PFSK-1 (cell line): ENCODE data around the gene SAFB.

ENCODE experiments used
- POLR2AphosphoS5 ChIP-seq: IDR thresholded peaks from 2 replicates; pipeline ENCODE4 v1.6.1; 2012; ENCODE audit warnings: low read depth, mild to moderate bottlenecking, control low read depth, low read length, moderate library complexity
- SIN3A ChIP-seq: IDR thresholded peaks from 2 replicates; pipeline ENCODE4 v1.6.1; 2012; ENCODE audit warnings: mild to moderate bottlenecking, low read length, moderate library complexity, borderline replicate concordance; ENCODE audit not compliant: insufficient read depth
- TAF1 ChIP-seq: IDR thresholded peaks from 2 replicates; pipeline ENCODE4 v1.6.1; 2012; ENCODE audit warnings: low read length, control low read depth, borderline replicate concordance; ENCODE audit not compliant: insufficient read depth

DNA sequence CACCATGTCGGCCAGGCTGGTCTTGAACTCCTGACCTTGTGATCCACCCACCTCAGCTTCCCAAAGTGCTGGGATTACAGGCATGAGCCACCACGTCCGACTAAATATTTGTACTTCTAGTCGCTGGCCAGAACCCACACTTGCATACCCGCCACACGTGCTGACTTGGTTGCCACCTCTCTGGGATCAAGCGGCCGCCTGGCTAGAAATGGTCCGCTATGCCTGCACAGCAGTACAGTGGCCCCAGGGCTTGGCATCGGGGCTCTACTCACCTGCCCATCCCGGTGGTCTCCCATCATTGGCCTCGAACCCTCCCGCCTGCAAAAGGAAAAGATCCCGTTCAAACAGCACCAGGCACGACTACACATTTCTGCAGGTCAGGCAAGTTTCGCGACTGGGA, 31.4 kb upstream of the SAFB start:
- TF ChIP-seq SIN3A (no peak), POLR2AphosphoS5 (no peak), TAF1 (no peak)
